Measurements from ENCODE around the gene MAST3.
A peak's percentile ranks its signal among the peaks of the same experiment; 100 is the strongest.

Gene MAST3

GRCh38 chr19:18097217-18097992 is at the start of gene MAST3:
Gene MAST3 (plus strand): TSS chr19:18097778. CDS start chr19:18097793, 15 bp downstream.
- H3K4me3 ChIP-seq (ENCODE audit: low read depth, low read length), result peak within 1 kb of the TSS; percentile 79
- no peak for TF ChIP-seq CTCF (IDR thresholded peaks at IDR 0.05; ENCODE audit: insufficient read depth, low read depth, low read length, missing control alignments)
- DNase-seq (ENCODE audit: low read depth), result peak; percentile 96

- H3K4me3 ChIP-seq (ENCODE audit: low read depth, low read length), result no peak overlapping the region
- TF ChIP-seq CTCF (IDR thresholded peaks at IDR 0.05; ENCODE audit: insufficient read depth, low read depth, low read length, missing control alignments), result no peak
- no peak for DNase-seq (ENCODE audit: low read depth)
Observed at GRCh38 chr19:18049385-18049784, 48.2 kb upstream of the MAST3 start.

GRCh38 chr19:18051887-18052286 is 45.7 kb upstream of the MAST3 start:
- TF ChIP-seq CTCF (IDR thresholded peaks at IDR 0.05; ENCODE audit: insufficient read depth, low read depth, low read length, missing control alignments), result no peak
- H3K4me3 ChIP-seq (ENCODE audit: low read depth, low read length), result no peak overlapping the region
- no peak for DNase-seq (ENCODE audit: low read depth)

- no peak overlapping the region for H3K4me3 ChIP-seq (ENCODE audit: low read depth, low read length)
- DNase-seq (ENCODE audit: low read depth), result no peak
- TF ChIP-seq CTCF (IDR thresholded peaks at IDR 0.05; ENCODE audit: insufficient read depth, low read depth, low read length, missing control alignments), result no peak
Observed at GRCh38 chr19:18053576-18054219, 43.9 kb upstream of the MAST3 start.

- TF ChIP-seq CTCF (IDR thresholded peaks at IDR 0.05; ENCODE audit: insufficient read depth, low read depth, low read length, missing control alignments), result no peak
- no peak overlapping the region for H3K4me3 ChIP-seq (ENCODE audit: low read depth, low read length)
- no peak for DNase-seq (ENCODE audit: low read depth)
Observed at GRCh38 chr19:18055967-18056366, 41.6 kb upstream of the MAST3 start.

GRCh38 chr19:18057557-18057956 is 40.0 kb upstream of the MAST3 start:
- H3K4me3 ChIP-seq (ENCODE audit: low read depth, low read length), result no peak overlapping the region
- TF ChIP-seq CTCF (IDR thresholded peaks at IDR 0.05; ENCODE audit: insufficient read depth, low read depth, low read length, missing control alignments), result no peak
- no peak for DNase-seq (ENCODE audit: low read depth)

Data from GM12865 (cell line).